Common myeloid progenitor, CD34-positive (primary cell): Measurements from ENCODE around the gene SIRT6.

Source experiments
- CTCF ChIA-PET: fragments of 350-600 bp; sonication (Branson Sonifier 250); formaldehyde crosslinking; loops from one replicate; lab custom pipeline; 2021; ENCODE audit warnings: antibody characterized with exemption; lab: Charles Lee
- POLR2A ChIA-PET: fragments of 350-600 bp; sonication (Branson Sonifier 250); formaldehyde crosslinking; loops from one replicate; lab custom pipeline; 2021; ENCODE audit warnings: antibody characterized with exemption; lab: Charles Lee
- DNase-seq, 3 donors: peaks; one replicate each; pipeline versions ENCODE4 v3.0.0 to v3.0.0-alpha.2; 2013
- H3K27ac ChIP-seq, 2 experiments: 1 replicate in 1 of 2; 2 replicates in 1 of 2; pipeline ENCODE4 v1.7.0; 2013; ENCODE audit warnings: inconsistent platforms in 2 of 2, low read length in 2 of 2, mild to moderate bottlenecking in 2 of 2, low read depth in 1 of 2, moderate library complexity in 1 of 2; ENCODE audit not compliant: severe bottlenecking in 2 of 2, insufficient read depth in 1 of 2, poor library complexity in 1 of 2
- H3K27me3 ChIP-seq, 5 experiments: replicated peaks in 2 of 5; 1 replicate in 3 of 5; 2 replicates in 2 of 5; pipeline versions ENCODE4 v1.6.1 to v1.7.0; 2013; ENCODE audit warnings: low read length in 4 of 5, mild to moderate bottlenecking in 2 of 5, moderate library complexity in 2 of 5, inconsistent platforms in 1 of 5; ENCODE audit not compliant: insufficient read depth in 5 of 5, control insufficient read depth in 4 of 5
- H3K36me3 ChIP-seq, 4 experiments: 1 replicate in 2 of 4; 2 replicates in 2 of 4; pipeline versions ENCODE4 v1.6.1 to v1.7.0; 2013; ENCODE audit warnings: low read length in 3 of 4, control low read depth in 1 of 4, mild to moderate bottlenecking in 1 of 4; ENCODE audit not compliant: control insufficient read depth in 4 of 4, insufficient read depth in 4 of 4
- H3K4me1 ChIP-seq, 4 experiments: 1 replicate in 3 of 4; 2 replicates in 1 of 4; pipeline versions ENCODE4 v1.6.1 to v1.7.1; 2013; ENCODE audit warnings: low read length in 3 of 4, mild to moderate bottlenecking in 3 of 4, control low read depth in 1 of 4, inconsistent platforms in 1 of 4, moderate library complexity in 1 of 4; ENCODE audit not compliant: control insufficient read depth in 4 of 4, insufficient read depth in 4 of 4; ENCODE audit errors: control extremely low read depth in 1 of 4
- H3K4me3 ChIP-seq, 7 experiments: 1 replicate in 4 of 7; 2 replicates in 3 of 7; pipeline versions ENCODE4 v1.5.1 to v1.7.0; 2013; ENCODE audit warnings: mild to moderate bottlenecking in 7 of 7, low read length in 6 of 7, moderate library complexity in 6 of 7, inconsistent platforms in 2 of 7, low read depth in 2 of 7, control low read depth in 1 of 7; ENCODE audit not compliant: insufficient read depth in 4 of 7, control insufficient read depth in 1 of 7; ENCODE audit errors: extremely low read depth in 1 of 7
- H3K9me3 ChIP-seq, 5 experiments: 1 replicate in 4 of 5; 2 replicates in 1 of 5; pipeline versions ENCODE4 v1.6.1 to v1.7.1; 2013; ENCODE audit warnings: low read length in 4 of 5, mild to moderate bottlenecking in 2 of 5, inconsistent platforms in 1 of 5, low read depth in 1 of 5, moderate library complexity in 1 of 5; ENCODE audit not compliant: control insufficient read depth in 4 of 5, insufficient read depth in 2 of 5; ENCODE audit errors: control extremely low read depth in 1 of 5
- WGBS: methylation state at CpG from one replicate; pipeline ENCODE4 v1.1.5; 2013; ENCODE audit not compliant: insufficient coverage; 5-methylcytosine and 5-hydroxymethylcytosine counted together

The SIRT6 gene

GRCh38 chr19:4175669-4175931 is 6.8 kb downstream of the SIRT6 start:
- ChIA-PET POLR2A (no interaction called here), CTCF (no interaction called here)
- no peak for DNase-seq
- no peaks in the 10 kb centered on the region for H3K9me3 ChIP-seq
- peaks cover 0 to 27% (median 6%) of the 10 kb centered on the region in 5 experiments for H3K27me3 ChIP-seq
- WGBS, result 97% methylated on average over 11 of the region's 12 CpGs
- no peak overlapping the region for H3K27ac ChIP-seq
- H3K4me1 ChIP-seq, result peaks cover 0 to 10% (median 2%) of the 10 kb centered on the region in 4 experiments
- H3K4me3 ChIP-seq, result no peak overlapping the region
- H3K36me3 ChIP-seq, result peaks cover 0 to 26% (median 16%) of the 10 kb centered on the region in 4 experiments

GRCh38 chr19:4174895-4175668 is 7.3 kb downstream of the SIRT6 start:
- H3K27me3 ChIP-seq, result peaks cover 0 to 27% (median 6%) of the 10 kb centered on the region in 5 experiments
- peaks cover 0 to 6% (median 2%) of the 10 kb centered on the region in 4 experiments for H3K4me1 ChIP-seq
- CTCF ChIA-PET, result no interaction called here
- 97% methylated on average over 35 of the region's 41 CpGs for WGBS
- POLR2A ChIA-PET, result no interaction called here
- no peak for DNase-seq
- H3K9me3 ChIP-seq, result no peaks in the 10 kb centered on the region
- no peak overlapping the region for H3K4me3 ChIP-seq
- peaks cover 0 to 26% (median 16%) of the 10 kb centered on the region in 4 experiments for H3K36me3 ChIP-seq
- no peak overlapping the region for H3K27ac ChIP-seq

GRCh38 chr19:4174213-4174894 is 8.0 kb downstream of the SIRT6 start:
- ChIA-PET POLR2A (no interaction called here), CTCF (no interaction called here)
- WGBS, result 98% methylated on average over 18 of the region's 21 CpGs
- H3K4me3 ChIP-seq, result no peak overlapping the region
- no peaks in the 10 kb centered on the region for H3K9me3 ChIP-seq
- H3K27ac ChIP-seq, result no peak overlapping the region
- peaks cover 0 to 6% (median 2%) of the 10 kb centered on the region in 4 experiments for H3K4me1 ChIP-seq
- no peak for DNase-seq
- peaks cover 0 to 27% (median 9%) of the 10 kb centered on the region in 5 experiments for H3K27me3 ChIP-seq
- H3K36me3 ChIP-seq, result peaks cover 0 to 22% (median 15%) of the 10 kb centered on the region in 4 experiments

- ChIA-PET CTCF (no interaction called here), POLR2A (no interaction called here)
- Histone ChIP-seq H3K36me3 (peaks cover 0 to 15% (median 11%) of the 10 kb centered on the region in 4 experiments), H3K27me3 (peaks cover 0 to 27% (median 9%) of the 10 kb centered on the region in 5 experiments), H3K4me1 (peaks cover 0 to 6% (median 2%) of the 10 kb centered on the region in 4 experiments), H3K4me3 (no peak overlapping the region), H3K9me3 (no peaks in the 10 kb centered on the region), H3K27ac (no peak overlapping the region)
- no peak for DNase-seq
- 88% methylated on average over 4 of the region's 11 CpGs for WGBS
These were observed 8.7 kb downstream of the SIRT6 start for GRCh38 chr19:4173479-4174212.

- WGBS, result 10% methylated on average over 39 of the region's 45 CpGs
- Histone ChIP-seq H3K4me1 (peaks cover 0 to 6% (median 2%) of the 10 kb centered on the region in 4 experiments), H3K27me3 (peaks cover 0 to 27% (median 9%) of the 10 kb centered on the region in 5 experiments), H3K9me3 (no peaks in the 10 kb centered on the region), H3K27ac (no peak overlapping the region), H3K4me3 (no peak overlapping the region), H3K36me3 (peaks cover 0 to 15% (median 10%) of the 10 kb centered on the region in 4 experiments)
- POLR2A ChIA-PET, result no interaction called here
- DNase-seq, result peak; percentile 54 to 81 (median 75)
- CTCF ChIA-PET, result no interaction called here
These were observed 9.4 kb downstream of the SIRT6 start for GRCh38 chr19:4172861-4173473.

GRCh38 chr19:4171676-4172075 is 10.7 kb downstream of the SIRT6 start:
- Histone ChIP-seq H3K9me3 (no peaks in the 10 kb centered on the region), H3K4me3 (no peak overlapping the region), H3K36me3 (peaks cover 0 to 11% (median 8%) of the 10 kb centered on the region in 4 experiments), H3K27me3 (peaks cover 0 to 27% (median 9%) of the 10 kb centered on the region in 5 experiments), H3K27ac (no peak overlapping the region), H3K4me1 (peaks cover 0 to 6% (median 2%) of the 10 kb centered on the region in 4 experiments)
- POLR2A ChIA-PET, result no interaction called here
- CTCF ChIA-PET, result no interaction called here
- no peak for DNase-seq
- WGBS, result 66% methylated on average over 19 of the region's 22 CpGs
